GM12892 (cell line): ENCODE data around the gene RCOR1.
A peak's percentile ranks its signal among the peaks of the same experiment; 100 is the strongest.
"Not testable (repeated sequence)": the region's sequence is repeated elsewhere in the genome, so short reads cannot be mapped to it uniquely, and the experiment has no call there.

Experiments
- DNase-seq: peaks from one replicate; pipeline ENCODE4 v3.0.0; 2011; ENCODE audit not compliant: insufficient read length
- FAIRE-seq: peaks from 2 replicates; lab custom pipeline; 2011; peaks lifted over from hg19 to GRCh38; lab: Jason Lieb, UNC
- POLR2A ChIP-seq: IDR thresholded peaks from 2 replicates; pipeline ENCODE4 v1.6.1; 2011; ENCODE audit warnings: low read depth, low read length, control low read depth
- POLR2AphosphoS5 ChIP-seq: IDR thresholded peaks from 2 replicates; pipeline ENCODE4 v1.6.1; 2011; ENCODE audit warnings: low read depth, low read length, control low read depth
- TAF1 ChIP-seq: IDR thresholded peaks from 2 replicates; pipeline ENCODE4 v1.6.1; 2011; ENCODE audit warnings: low read depth, mild to moderate bottlenecking, control low read depth, low read length, borderline replicate concordance

Gene RCOR1

DNA sequence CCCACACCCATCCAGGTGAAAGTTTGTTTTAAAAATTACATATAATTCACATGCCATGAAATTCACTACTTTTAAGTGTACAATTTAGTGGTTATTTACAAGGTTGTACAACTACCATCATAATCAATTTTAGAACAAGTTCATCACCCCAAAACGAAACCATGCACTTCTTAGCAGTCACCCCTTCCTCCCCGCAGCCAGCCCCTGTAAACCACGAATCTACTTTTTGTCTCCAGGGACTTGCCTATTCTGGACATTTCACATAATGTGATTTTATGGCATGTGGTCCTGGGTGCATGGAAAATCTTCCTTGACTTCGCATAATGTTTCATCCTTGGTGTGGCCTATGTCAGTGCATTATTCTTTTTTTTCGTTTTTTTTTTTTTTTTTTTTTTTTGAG is 165.6 kb downstream of the RCOR1 start:
- DNase-seq (no peak), FAIRE-seq (no peak)
- TF ChIP-seq POLR2A = no peak
- TF ChIP-seq POLR2AphosphoS5 = no peak
- TF ChIP-seq TAF1 = no peak

DNA sequence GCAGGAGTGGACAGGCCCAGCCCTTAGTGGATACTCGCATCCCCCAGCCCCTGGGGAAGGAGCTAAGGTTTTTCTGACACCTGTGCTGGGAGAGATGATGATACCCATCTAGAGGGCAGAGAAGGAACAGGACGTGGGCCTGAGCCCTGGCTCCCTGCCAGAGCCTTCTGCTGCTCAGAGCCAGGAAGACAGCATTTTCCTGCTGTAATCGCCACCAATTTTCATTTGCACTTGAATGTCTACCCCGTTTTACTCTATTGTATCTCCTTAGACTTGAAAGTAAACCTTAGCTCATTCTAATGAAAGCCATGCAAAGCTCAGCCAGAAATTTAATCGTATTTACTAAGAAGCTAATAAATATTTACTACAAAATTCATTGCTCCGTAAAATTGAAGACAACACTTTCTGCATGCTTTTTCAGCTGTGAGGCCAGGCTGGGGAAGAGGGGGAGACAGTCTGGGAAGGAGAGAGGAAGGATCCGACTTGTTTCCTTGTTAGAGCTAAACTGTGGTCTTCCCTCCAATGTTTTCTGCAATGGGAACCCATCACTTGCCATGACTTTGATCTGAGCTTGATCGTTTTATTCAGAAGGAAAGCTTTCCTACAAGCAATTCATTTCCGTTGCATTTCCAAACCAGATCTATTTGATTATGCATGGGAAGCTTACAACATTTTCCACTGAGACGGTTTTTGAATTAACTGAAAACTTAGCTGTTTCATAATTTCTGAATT is 167.2 kb downstream of the RCOR1 start:
- peak; percentile 9 for FAIRE-seq
- TF ChIP-seq POLR2A = no peak
- no peak for TF ChIP-seq POLR2AphosphoS5
- no peak for TF ChIP-seq TAF1
- no peak for DNase-seq

- no peak for DNase-seq
- no peak for TF ChIP-seq TAF1
- TF ChIP-seq POLR2A = no peak
- TF ChIP-seq POLR2AphosphoS5 = no peak
- FAIRE-seq = no peak
Measured at GRCh38 chr14:102760496-102761193, 168.2 kb downstream of the RCOR1 start.

DNA sequence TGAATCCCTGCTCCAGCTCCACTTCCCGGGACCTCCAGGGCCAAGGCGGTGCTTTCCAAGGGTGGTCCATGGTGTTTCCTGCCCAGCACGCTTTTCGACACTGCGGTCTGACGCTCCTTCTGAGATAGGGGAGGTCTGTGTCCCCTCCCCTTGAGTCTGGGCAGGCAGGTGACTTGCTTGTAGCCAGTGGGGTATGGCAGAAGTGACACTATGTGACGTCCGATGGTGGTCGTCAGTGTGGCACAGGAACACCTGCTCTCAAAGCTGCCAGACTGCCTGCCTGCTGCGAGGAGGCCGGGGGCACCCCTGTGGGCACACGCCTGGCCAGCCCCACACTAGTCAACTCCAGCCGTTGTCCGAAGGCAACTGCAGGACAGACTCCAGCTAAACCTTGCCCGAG is 168.8 kb downstream of the RCOR1 start:
- TF ChIP-seq POLR2AphosphoS5 (no peak), POLR2A (no peak), TAF1 (no peak)
- FAIRE-seq = no peak
- DNase-seq = no peak

DNA sequence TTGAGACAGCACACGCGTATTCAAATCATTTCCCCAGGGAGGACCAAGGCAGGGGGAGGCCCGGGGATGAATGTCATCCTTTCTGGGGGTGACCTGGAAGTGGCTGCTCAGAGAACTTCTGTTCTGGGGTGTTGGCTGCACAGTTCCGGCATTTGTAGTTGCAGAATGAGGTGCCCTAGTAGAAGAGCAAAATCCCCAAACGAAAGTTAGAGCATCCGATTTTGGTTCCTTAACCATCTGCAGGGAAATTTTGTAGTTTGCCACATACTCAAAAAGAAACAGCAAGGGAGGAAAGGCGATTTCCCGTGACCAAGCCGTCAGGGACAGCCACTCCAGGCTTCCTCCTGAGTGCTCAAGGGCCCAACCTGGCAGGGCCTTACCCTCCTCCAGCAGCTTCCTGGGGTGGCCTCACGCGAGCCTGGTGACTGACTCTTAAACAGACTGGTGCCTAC is 171.8 kb downstream of the RCOR1 start:
- peak; percentile 63; the same call in 1 of the 2 replicates for TF ChIP-seq POLR2A
- TF ChIP-seq TAF1 = no peak
- no peak for TF ChIP-seq POLR2AphosphoS5
- FAIRE-seq (peak; percentile 95), DNase-seq (peak; percentile 64)

DNA sequence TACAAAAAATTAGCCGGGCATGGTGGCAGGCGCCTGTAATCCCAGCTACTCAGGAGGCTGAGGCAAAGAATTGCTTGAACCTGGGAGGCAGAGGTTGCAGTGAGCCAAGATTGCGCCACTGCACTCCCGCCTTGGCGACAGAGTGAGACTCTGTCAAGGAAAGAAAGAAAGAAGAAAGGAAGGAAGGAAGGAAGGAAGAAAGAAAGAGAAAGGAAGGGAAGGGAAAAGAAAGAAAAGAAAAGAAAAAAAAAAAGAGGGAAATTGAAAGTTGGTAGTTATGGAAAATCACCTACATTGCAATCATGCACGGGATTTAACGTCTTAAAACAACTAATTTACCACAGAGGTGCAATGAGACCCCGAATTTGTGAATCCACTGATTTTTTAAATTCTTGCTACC is 173.3 kb downstream of the RCOR1 start:
- not testable (repeated sequence) for FAIRE-seq

DNA sequence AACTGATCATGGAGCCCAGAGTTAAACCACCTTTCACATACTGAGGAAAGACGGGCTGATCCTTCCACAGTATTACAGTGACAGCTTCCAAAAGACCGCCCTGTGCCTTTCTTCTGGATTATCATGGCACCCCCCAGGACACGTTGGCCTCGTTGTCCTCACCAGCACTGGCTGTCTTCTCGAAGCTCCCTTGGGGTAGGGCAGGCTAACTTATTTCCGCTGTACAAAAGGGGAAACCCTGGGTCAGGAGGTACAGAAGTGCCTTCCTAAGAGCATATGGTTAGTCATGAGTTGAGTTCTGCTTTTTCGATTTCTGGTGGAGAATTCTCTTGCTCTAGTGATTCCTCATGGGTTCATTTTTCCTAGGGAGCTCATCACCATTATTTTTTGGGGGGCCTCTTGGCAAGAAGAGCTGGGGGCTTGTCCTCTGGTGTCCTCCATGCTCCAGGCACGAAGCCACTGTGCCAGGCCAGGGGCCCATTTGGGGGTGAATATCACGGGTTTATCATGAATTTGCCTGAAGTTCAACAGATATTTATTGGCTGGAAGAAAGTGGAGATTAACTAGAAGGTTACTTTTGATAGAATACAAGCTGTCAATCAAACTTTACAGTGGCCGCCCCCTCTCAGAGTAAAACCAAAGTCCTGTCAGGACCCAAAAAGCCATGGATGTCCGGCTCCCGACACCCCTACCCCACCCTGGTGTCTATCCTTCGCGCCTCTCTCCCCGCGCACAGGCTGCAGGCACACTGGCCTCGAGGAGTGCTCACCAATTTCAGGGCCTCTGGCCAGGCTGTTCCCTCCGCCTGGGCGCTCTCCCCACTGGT is 176.0 kb downstream of the RCOR1 start:
- TF ChIP-seq TAF1 = no peak
- TF ChIP-seq POLR2AphosphoS5 = peak; percentile 32; the same call in 1 of the 2 replicates
- TF ChIP-seq POLR2A = 0 out of 2 replicates have a peak, but pooled peaks have one; percentile 38
- DNase-seq (no peak), FAIRE-seq (peak; percentile 90)

More for the DNA sequence above, 173.3 kb downstream of the RCOR1 start:
- not testable (repeated sequence) for DNase-seq

GRCh38 chr14:102769049-102769327 is 176.5 kb downstream of the RCOR1 start:
- TF ChIP-seq POLR2AphosphoS5 (no peak), POLR2A (no peak), TAF1 (no peak)
- peak; percentile 30 for FAIRE-seq
- DNase-seq = no peak

GRCh38 chr14:102770147-102771123 is 178.0 kb downstream of the RCOR1 start:
- DNase-seq (no peak), FAIRE-seq (peak; percentile 77)
- no peak for TF ChIP-seq POLR2A
- TF ChIP-seq POLR2AphosphoS5 = no peak
- TF ChIP-seq TAF1 = no peak

DNA sequence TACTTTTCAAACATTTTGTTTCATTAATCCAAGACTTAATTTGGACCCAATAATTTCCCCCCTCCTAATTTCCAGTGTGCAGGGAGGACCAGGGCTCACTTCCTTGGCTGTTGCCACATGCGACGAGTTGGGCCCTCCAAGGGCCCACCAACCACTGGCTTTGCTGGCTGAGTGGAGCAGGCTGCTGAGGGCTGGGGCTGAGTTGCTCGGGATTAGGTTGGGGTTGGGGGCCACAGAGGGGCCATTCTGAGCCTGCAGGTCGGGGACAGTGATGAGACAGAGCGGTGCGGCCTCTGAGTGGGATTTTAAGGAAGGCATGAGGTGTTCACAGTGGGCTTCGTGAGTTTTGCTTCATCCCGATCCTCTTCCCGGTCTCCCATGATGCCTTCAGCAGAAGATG is 178.7 kb downstream of the RCOR1 start:
- DNase-seq (no peak), FAIRE-seq (no peak)
- no peak for TF ChIP-seq TAF1
- TF ChIP-seq POLR2A = no peak
- TF ChIP-seq POLR2AphosphoS5 = no peak

DNA sequence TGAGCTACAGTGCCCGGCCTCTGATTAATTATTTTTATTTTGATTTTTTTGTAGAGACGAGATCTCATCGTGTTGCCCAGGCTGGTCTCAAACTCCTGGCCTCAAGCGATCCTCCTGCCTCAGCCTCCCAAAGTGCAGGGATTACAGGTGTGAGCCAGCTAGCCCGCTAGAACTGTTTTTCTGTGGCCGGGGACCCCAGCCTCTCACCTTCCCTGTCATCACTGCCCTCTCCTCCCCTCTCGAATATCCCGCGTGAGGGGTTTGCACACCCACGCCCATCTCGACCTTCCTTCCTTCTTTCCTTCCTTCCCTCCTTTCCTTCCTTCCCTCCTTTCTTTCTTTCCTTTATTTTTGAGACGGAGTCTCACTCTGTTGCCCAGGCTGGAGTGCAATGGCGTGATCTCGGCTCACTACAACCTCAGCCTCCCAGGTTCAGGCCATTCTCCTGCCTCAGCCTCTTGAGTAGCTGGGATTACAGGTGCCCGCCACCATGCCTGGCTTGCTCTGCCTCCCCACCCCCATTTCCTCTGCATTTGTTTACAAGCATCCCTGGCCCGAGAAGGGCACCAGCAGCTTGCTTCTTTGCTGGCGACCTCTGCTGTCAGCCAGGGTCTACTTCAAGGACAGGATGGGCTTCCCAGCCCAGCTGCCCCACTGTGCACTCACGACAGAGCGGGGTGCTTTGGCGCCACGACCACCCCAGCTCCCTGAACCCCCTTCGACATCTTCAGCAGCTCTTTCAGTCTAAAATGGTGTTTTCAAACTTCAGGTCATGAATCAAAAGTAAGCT is 180.5 kb downstream of the RCOR1 start:
- peak; percentile 83 for FAIRE-seq

More for the DNA sequence above, 180.5 kb downstream of the RCOR1 start:
- no peak for DNase-seq
- no peak for TF ChIP-seq POLR2AphosphoS5
- no peak for TF ChIP-seq POLR2A
- no peak for TF ChIP-seq TAF1
